Testis (tissue), 2 donors: Measurements from ENCODE around the gene ACER3.

Source experiments
- POLR2A ChIP-seq: fragments of 450-650 bp; IDR thresholded peaks from one replicate; pipeline ENCODE4 v1.6.1; 2017; ENCODE audit warnings: antibody characterized with exemption, mild to moderate bottlenecking, moderate library complexity
- TF ChIP-seq, protein P1 (sequence below), 3 experiments: fragments of 450-650 bp in 2 of 3; fragments of 200-600 bp in 1 of 3; sonication (generic) in 1 of 3; IDR thresholded peaks; one replicate each; pipeline ENCODE4 v1.5.1; 2016 to 2019; ENCODE audit warnings: antibody characterized with exemption in 3 of 3, mild to moderate bottlenecking in 2 of 3, moderate library complexity in 1 of 3

DNA sequence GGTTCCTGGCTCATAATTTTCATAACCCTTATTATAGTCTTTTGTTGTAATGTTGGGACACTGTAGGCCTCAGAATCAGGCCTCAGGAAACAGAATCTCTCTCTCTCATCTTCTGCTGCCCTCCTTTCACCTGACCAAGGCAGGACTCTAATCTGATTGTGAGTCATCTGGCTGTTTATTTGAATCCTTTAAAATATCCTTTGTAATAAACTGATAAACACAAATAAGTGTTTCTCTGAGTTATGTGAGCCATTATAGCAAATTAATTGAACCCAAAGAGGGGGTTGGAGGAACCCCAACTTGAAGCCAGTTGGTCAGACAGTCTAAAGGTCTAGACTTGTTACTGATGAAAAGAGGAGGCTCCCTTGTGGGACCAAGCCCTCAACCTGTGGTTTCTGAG is 30.6 kb downstream of the ACER3 start:
- TF ChIP-seq, protein P1, sequence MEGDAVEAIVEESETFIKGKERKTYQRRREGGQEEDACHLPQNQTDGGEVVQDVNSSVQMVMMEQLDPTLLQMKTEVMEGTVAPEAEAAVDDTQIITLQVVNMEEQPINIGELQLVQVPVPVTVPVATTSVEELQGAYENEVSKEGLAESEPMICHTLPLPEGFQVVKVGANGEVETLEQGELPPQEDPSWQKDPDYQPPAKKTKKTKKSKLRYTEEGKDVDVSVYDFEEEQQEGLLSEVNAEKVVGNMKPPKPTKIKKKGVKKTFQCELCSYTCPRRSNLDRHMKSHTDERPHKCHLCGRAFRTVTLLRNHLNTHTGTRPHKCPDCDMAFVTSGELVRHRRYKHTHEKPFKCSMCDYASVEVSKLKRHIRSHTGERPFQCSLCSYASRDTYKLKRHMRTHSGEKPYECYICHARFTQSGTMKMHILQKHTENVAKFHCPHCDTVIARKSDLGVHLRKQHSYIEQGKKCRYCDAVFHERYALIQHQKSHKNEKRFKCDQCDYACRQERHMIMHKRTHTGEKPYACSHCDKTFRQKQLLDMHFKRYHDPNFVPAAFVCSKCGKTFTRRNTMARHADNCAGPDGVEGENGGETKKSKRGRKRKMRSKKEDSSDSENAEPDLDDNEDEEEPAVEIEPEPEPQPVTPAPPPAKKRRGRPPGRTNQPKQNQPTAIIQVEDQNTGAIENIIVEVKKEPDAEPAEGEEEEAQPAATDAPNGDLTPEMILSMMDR (IDR thresholded peaks at IDR 0.05) = no peak
- no peak for TF ChIP-seq POLR2A
